HG02759 (cell line): Measurements from ENCODE around the gene RTCB.
A peak's percentile ranks its signal among the peaks of the same experiment; 100 is the strongest.

Experiments
- ATAC-seq: cut with Tn5 transposase; IDR thresholded peaks from one replicate; pipeline ENCODE4 v1.9.1; 2021; ENCODE audit warnings: mild to moderate bottlenecking, moderate library complexity; ENCODE audit not compliant: unreplicated experiment

RTCB gene

GRCh38 chr22:32411829-32412592 is at the start of gene RTCB:
RTCB (minus strand) TSS chr22:32412247; CDS start chr22:32412156, 91 bp downstream.
- ATAC-seq, result peak; percentile 70

DNA sequence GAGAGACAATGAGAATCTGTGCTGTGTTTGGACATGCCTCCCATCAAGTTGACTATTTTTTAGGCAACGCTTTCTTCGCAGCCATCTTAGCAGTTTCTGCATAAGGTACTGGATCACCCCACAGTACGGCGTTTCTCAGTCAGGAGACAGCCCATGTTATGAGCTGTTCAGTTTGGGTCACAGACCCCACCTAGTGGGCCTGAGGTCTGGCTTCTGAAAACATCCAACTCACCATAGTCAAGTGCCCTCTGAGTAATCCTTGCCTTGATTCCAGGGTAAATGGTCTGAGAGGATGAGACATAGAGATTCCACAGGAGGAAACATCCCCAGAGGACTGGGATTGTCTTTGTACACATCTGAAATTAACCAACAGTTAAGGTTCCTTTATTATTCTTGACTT is 45.0 kb upstream of the RTCB start:
- no peak for ATAC-seq

- no peak for ATAC-seq
Observed at GRCh38 chr22:32448980-32449379, 36.9 kb upstream of the RTCB start.

DNA sequence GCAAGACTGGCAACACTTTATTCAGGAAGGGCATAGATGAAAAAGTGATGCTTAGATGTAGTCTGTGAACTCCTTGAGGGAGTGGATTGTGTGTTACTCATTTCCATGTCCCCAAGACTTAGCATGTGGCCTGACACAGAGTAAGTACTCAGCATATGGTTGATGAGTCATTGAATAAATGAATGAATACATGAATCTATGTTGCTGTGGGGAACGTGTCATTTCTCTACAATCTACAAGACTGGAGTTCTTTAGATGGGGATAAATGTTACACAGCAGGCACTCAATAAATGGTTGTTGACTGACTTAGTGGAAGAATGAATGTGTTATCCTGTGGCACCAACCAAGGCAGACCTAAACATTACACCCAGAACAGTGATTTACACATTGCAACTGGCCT is 34.3 kb upstream of the RTCB start:
- ATAC-seq, result no peak

- no peak for ATAC-seq
Observed at GRCh38 chr22:32444068-32444467, 32.0 kb upstream of the RTCB start.

- ATAC-seq, result no peak
Observed at GRCh38 chr22:32430352-32430751, 18.3 kb upstream of the RTCB start.

DNA sequence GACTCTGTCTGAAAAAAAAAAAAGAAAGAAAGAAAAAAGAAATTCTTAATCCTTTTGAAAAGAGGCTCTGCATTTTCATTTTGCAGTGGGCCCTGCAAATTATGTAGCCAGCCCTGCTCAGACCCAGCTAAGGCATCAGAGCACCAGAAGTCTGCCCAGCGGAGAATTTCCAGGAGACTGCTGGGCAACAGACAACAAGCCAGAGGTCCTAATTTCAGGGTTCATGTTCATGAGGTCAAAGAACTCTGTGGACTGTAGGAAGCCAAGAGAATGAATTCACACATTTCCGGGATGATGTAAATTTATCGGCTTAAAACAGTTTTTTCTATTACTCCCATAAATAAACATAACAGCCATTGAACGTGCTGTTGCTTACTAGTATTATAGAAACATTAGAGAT is 14.8 kb upstream of the RTCB start:
- ATAC-seq, result no peak

DNA sequence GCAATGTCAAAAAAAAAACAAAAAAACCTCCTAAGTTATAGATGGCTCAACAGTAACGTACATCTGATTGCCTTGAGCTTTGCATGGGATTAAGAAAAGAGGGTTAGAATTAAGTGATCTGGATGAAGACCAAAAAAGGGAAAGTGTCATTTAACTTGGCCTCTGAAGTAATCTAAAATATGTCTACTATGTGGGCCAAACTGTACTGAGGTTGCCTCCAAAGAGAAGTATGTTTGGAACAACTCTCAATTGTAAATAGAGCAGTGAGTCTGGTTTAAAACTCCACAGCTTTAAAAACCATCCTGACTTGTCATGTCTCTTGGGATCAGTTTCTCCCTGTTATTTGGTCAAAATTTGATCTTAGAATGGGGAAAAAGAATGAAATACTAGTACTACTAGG is 11.6 kb upstream of the RTCB start:
- ATAC-seq, result no peak

DNA sequence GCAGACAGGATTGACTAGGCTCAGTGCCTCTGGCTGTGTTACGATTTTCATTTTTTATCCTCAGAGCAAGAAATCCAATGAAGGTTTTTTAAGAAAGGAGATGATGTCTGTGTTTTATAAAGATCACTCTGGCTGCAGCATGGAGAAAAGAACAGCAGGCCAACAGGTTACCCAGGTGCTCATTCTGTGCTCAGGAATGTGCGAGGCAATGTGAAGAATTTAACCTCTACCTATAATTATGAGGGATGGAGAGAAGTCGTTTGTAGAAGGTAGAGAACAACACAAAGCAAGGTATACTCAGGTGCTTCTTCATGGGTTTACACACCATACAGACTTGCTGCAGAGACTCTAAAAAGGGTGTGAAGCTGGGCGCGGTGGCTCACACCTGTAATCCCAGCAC is 10.0 kb upstream of the RTCB start:
- no peak for ATAC-seq

- ATAC-seq, result no peak
Observed at GRCh38 chr22:32421484-32421883, 9.4 kb upstream of the RTCB start.

- no peak for ATAC-seq
Observed at GRCh38 chr22:32417906-32418305, 5.9 kb upstream of the RTCB start.

- ATAC-seq, result no peak
Observed at GRCh38 chr22:32416556-32417085, 4.6 kb upstream of the RTCB start.

GRCh38 chr22:32414191-32414590 is 2.1 kb upstream of the RTCB start:
- ATAC-seq, result no peak

DNA sequence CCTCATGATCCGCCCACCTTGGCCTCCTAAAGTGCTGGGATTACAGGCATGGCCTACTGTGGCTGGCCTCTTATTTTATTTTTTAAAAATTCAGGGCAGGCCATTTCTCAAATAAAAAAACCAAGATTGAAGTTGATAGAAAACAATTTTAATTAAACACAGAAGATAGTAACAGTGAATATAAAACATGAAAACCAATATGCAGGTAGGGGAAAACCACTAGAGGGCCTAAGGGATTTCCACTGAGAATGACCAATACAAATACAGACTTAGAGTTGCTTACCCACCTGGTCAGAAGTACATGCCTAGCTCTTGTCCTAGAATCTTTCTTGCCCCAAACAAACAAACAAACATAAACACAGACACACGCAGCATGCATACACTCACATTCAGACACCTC is 1.7 kb upstream of the RTCB start:
- no peak for ATAC-seq

DNA sequence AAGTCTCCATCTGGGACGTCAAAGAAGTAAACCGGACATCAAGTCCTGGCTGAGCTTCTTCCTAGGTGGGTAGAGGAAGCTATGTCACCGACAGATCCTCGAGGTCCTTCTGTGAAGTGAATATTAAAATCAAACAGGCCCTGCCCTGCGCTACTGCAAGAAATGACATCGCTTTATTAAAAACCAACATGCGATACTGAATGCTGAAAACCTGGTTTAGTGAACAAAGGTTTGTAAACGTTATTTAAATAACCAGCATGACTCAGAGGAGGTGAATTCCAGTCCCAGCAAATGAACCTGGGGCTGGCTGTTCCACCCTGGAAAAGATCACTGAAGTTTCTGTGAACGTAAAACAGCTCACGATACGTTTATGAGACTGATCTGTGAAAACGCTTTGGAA is 645 bp downstream of the RTCB start:
- ATAC-seq, result peak; percentile 9

GRCh38 chr22:32410459-32410858 is 1.6 kb downstream of the RTCB start:
- ATAC-seq, result no peak

DNA sequence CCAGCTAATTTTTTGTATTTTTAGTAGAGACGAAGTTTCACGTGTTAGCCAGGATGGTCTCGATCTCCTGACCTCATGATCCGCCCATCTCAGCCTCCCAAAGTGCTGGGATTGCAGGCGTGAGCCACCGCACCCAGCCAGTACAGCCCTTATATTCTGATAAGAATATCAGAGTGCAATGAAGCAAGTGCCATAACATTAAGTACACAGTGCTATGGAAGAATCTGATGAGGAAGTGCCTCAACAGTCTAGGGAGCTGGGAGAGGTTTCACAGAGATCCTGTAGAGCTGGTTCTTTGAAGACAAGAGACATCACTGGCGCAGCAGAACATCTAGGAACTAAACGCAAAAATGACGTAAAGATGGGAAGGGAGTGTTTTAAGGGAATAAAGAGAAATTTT is 2.1 kb downstream of the RTCB start:
- ATAC-seq, result no peak

- no peak for ATAC-seq
Observed at GRCh38 chr22:32407936-32408335, 4.1 kb downstream of the RTCB start.

- ATAC-seq, result peak; percentile 62
Observed at GRCh38 chr22:32407312-32407711, 4.7 kb downstream of the RTCB start.

DNA sequence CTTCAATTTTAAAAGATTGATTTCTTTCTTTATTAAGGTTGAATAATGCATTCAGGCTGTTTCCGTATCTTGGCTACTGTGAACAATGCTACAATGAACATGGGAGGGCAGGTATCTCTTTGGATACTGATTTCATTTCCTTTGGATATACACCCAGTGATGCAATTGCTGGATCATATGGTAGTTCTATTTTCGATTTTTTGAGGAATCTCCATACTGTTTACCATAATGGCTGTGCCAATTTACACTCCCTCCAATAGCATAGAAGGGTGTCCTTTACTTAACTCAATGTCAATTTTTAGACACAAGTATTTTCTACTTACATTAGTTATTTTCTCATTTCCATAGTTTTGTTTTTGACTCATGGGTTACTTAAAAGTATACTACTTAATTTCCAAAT is 8.0 kb downstream of the RTCB start:
- ATAC-seq, result no peak

DNA sequence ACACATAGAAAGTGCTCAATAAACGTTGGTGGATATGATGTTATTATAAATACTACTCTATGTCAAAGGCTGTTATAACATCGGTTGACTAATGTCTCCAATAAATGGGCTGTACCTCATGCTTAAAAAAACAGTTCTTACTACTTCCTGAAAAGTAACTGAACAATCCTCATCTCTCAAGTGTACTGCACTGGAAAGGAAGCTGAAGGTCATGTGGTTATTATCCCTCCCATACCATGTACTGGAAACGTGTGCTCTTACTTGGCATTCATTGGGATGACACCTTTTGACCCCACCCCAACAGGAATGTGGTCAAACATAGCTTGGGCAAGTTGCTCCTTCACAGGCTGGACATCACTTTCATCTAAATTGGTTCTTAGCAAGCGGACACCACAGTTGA is 10.6 kb downstream of the RTCB start:
- ATAC-seq, result no peak

DNA sequence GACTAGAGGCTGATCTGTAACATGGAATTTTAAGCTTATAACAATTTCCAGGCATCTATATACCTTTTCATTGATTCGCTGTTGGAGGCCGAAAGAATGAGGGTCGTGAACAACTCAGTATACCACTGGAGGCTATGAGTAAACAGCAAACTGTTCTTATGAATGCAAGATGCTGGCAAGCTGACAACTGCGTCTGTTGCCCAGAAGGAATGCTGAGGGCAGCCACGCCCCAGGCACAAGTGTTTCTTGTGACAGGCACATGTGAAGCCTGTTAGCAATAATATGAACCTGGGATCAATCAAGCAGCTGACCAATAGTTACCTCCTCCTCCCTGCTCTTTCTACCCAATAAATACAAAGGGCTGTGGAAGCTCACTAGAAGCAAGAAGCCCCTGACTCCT is 15.3 kb downstream of the RTCB start:
- no peak for ATAC-seq

DNA sequence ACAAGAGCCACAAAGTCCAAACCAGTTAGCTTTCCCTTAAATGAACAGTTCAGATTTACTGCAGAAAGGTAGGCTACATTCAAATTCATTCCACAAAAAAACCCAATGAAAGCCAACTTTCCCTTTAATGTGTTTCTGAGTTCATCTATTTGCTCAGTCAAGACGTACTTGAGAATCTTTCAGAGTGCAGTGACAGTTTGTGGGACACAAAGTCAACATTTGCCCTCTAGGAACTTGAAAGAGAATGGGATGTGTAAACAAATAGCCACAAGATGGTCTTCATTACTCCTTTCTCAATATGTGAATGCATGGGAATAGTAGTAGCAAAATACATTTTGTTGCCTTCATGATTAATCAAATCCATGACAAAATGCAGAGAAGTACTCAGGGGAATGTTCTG is 15.8 kb downstream of the RTCB start:
- ATAC-seq, result no peak
